Ishikawa (cell line): ENCODE results near the gene BIRC3.

Experiments used
- CEBPB ChIP-seq: IDR thresholded peaks from 2 replicates; pipeline ENCODE4 v1.6.1; 2012
- CREB1 ChIP-seq: IDR thresholded peaks from 2 replicates; pipeline ENCODE4 v1.6.1; 2012; ENCODE audit warnings: low read depth
- EGR1 ChIP-seq: IDR thresholded peaks from 2 replicates; pipeline ENCODE4 v1.6.1; 2012
- EP300 ChIP-seq: IDR thresholded peaks from 2 replicates; pipeline ENCODE4 v1.6.1; 2012; ENCODE audit warnings: borderline replicate concordance
- MAX ChIP-seq: IDR thresholded peaks from 2 replicates; pipeline ENCODE4 v1.6.1; 2012
- NFIC ChIP-seq: IDR thresholded peaks from 2 replicates; pipeline ENCODE4 v1.6.1; 2012
- RAD21 ChIP-seq: IDR thresholded peaks from 2 replicates; pipeline ENCODE4 v1.6.1; 2012; ENCODE audit warnings: low read depth
- REST ChIP-seq: IDR thresholded peaks from 2 replicates; pipeline ENCODE4 v1.6.1; 2012; ENCODE audit warnings: low read depth, mild to moderate bottlenecking
- TAF1 ChIP-seq: IDR thresholded peaks from 2 replicates; pipeline ENCODE4 v1.6.1; 2012; ENCODE audit warnings: low read depth, mild to moderate bottlenecking
- TCF12 ChIP-seq: IDR thresholded peaks from 2 replicates; pipeline ENCODE4 v1.6.1; 2012; ENCODE audit warnings: low read depth
- TEAD4 ChIP-seq: IDR thresholded peaks from 2 replicates; pipeline ENCODE4 v1.6.1; 2012
- YY1 ChIP-seq: IDR thresholded peaks from 2 replicates; pipeline ENCODE4 v1.6.1; 2012; ENCODE audit warnings: low read depth

DNA sequence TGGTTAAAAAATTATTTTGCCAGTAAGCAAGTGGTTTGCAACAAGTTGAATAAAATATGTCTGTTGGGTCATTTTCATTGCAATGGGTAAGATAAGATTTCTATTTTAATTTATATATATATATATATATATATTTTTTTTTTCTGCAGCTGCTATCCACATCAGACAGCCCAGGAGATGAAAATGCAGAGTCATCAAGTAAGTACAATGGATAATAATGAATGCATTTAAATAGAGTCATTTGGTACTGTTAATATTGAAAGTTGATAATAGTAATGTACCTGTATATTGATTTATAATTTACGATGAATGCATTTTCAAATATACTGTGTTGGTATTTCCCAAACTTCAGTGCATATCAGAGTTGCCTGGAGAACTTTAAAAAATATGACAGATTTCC lies 11.5 kb downstream of the BIRC3 start:
- TF ChIP-seq RAD21 (no peak), REST (no peak), TEAD4 (no peak), TAF1 (no peak), YY1 (no peak), CEBPB (no peak), CREB1 (no peak), EP300 (no peak), EGR1 (no peak), MAX (no peak), NFIC (no peak), TCF12 (no peak)
